ENCODE measurements around the gene LBHD1. TPM values are rescaled to one million over a fixed set of nuclear protein-coding genes. Genes with fewer than 3 reads are reported as not detected.
A peak's percentile ranks its signal among the peaks of the same experiment; 100 is the strongest.
"Not testable (repeated sequence)": the region's sequence is repeated elsewhere in the genome, so short reads cannot be mapped to it uniquely, and the experiment has no call there.

LBHD1 gene
- total and polyA plus RNA-seq, 3 experiments from 2014 or later = 7.6 to 22.9 (median 22.6) TPM

DNA sequence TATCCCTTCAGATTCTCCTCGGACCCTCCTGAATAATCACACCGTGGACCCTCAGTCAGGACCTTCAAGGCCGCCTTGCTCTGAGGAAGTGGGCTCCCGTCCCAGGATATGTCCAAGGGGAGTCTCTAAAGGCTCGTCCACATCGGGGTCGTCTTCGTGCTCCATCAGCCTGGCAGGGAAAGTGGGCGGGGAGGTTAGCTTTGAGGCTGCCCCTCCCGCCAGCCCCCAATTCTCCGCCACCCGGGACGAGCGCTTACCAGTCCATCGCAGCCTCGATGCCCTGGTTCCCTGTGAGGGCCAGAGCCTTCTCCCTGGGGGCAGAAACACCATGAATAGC lies 6.3 kb upstream of the LBHD1 start:
- H3K4me1 ChIP-seq (ENCODE audit: insufficient read depth, low read length) = peaks cover 21% of the 10 kb centered on the region
- no peaks in the 10 kb centered on the region for H3K27me3 ChIP-seq (ENCODE audit: insufficient read depth, low read length, poor library complexity, severe bottlenecking)
- peak overlapping the region; percentile 89 to 99 (median 95) for H3K27ac Mint-ChIP-seq
- no peaks in the 10 kb centered on the region for H3K27me3 Mint-ChIP-seq
- H3K4me3 Mint-ChIP-seq = peak overlapping the region; percentile 80 to 96 (median 90)
- no peaks in the 10 kb centered on the region for H3K9me3 Mint-ChIP-seq
- POLR2A ChIA-PET = interaction anchor here (0.8 to 1.2 kb wide), 2 partner anchors 25 to 87 kb away, joined by 3 read pairs; partner anchors contain the start of gene INTS5
- CTCF ChIA-PET = interaction anchor here (1.0 to 1.7 kb wide), 2 partner anchors 24 to 85 kb away, joined by 3 to 4 read pairs; no protein-coding TSS in a partner anchor
- H3K36me3 Mint-ChIP-seq = peaks cover 0 to 43% (median 2%) of the 10 kb centered on the region in 3 donors
- peak overlapping the region; percentile 97 for H3K4me3 ChIP-seq (ENCODE audit: low read length)
- H3K27ac ChIP-seq (ENCODE audit: low read depth, low read length) = peak overlapping the region; percentile 86
- no peak for DNase-seq
- H3K9me3 ChIP-seq (ENCODE audit: low read length) = no peaks in the 10 kb centered on the region
- H3K4me1 Mint-ChIP-seq = peaks cover 26 to 38% (median 38%) of the 10 kb centered on the region in 3 donors
- peaks cover 9% of the 10 kb centered on the region for H3K36me3 ChIP-seq (ENCODE audit: insufficient read depth, low read length)

DNA sequence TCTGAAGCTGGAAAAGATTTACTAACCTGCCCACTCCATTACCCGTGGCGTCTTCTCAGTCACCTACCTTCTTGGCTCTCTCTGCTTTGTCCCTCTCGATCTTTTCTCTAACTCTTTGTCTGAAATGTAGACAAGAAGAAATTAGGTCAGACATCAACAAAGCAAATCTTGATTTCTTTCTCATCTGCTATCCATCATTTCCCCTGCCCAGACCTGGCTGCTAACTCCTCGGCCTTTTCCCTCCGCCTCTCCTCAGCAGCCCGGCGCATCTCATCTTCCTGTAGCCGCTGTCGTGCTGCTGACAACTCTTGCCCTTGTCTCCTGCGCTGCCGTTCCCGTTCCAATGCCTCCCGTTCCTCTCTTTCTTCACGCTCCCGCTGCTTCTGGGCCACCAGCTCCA lies 5.6 kb upstream of the LBHD1 start:
- Histone ChIP-seq H3K9me3 (ENCODE audit: low read length) (no peaks in the 10 kb centered on the region), H3K4me1 (ENCODE audit: insufficient read depth, low read length) (peaks cover 28% of the 10 kb centered on the region), H3K27me3 (ENCODE audit: insufficient read depth, low read length, poor library complexity, severe bottlenecking) (no peaks in the 10 kb centered on the region), H3K27ac (ENCODE audit: low read depth, low read length) (peak overlapping the region; percentile 86), H3K36me3 (ENCODE audit: insufficient read depth, low read length) (peaks cover 9% of the 10 kb centered on the region), H3K4me3 (ENCODE audit: low read length) (peak overlapping the region; percentile 97)
- Mint-ChIP-seq H3K9me3 (no peaks in the 10 kb centered on the region), H3K27ac (peak overlapping the region; percentile 84 to 98 (median 93)), H3K4me3 (peak overlapping the region; percentile 80 to 96 (median 90)), H3K36me3 (peaks cover 0 to 48% (median 2%) of the 10 kb centered on the region in 3 donors), H3K27me3 (no peaks in the 10 kb centered on the region), H3K4me1 (peaks cover 27 to 45% (median 44%) of the 10 kb centered on the region in 3 donors)
- ChIA-PET CTCF (interaction anchor here (0.8 to 4.3 kb wide), 2 partner anchors 13 to 253 kb away, joined by 3 to 17 read pairs; partner anchors contain the start of genes C11orf98 and CSKMT), POLR2A (interaction anchor here (2.1 kb wide), 1 partner anchor 13 kb away, joined by 14 read pairs; the partner anchor contains the start of genes C11orf98 and CSKMT)
- no peak for DNase-seq

- no peak overlapping the region for H3K27ac ChIP-seq (ENCODE audit: low read depth, low read length)
- ChIA-PET POLR2A (interaction anchor here (2.1 kb wide), 1 partner anchor 12 kb away, joined by 14 read pairs; the partner anchor contains the start of genes C11orf98 and CSKMT), CTCF (interaction anchor here (0.8 to 4.3 kb wide), 7 partner anchors 9 to 252 kb away, joined by 3 to 17 read pairs (median 4); partner anchors contain the start of genes B3GAT3, C11orf98, CSKMT and TUT1)
- H3K4me1 ChIP-seq (ENCODE audit: insufficient read depth, low read length) = peaks cover 34% of the 10 kb centered on the region
- Mint-ChIP-seq H3K27me3 (no peaks in the 10 kb centered on the region), H3K36me3 (peaks cover 0 to 50% (median 2%) of the 10 kb centered on the region in 3 donors), H3K4me3 (peak overlapping the region; percentile 79 to 92 (median 90)), H3K27ac (peak overlapping the region in 7 of 8 donors; percentile 89 to 98 (median 93)), H3K9me3 (no peaks in the 10 kb centered on the region), H3K4me1 (peaks cover 31 to 51% (median 49%) of the 10 kb centered on the region in 3 donors)
- H3K36me3 ChIP-seq (ENCODE audit: insufficient read depth, low read length) = peaks cover 9% of the 10 kb centered on the region
- DNase-seq = no peak
- H3K9me3 ChIP-seq (ENCODE audit: low read length) = no peaks in the 10 kb centered on the region
- no peak overlapping the region for H3K4me3 ChIP-seq (ENCODE audit: low read length)
- no peaks in the 10 kb centered on the region for H3K27me3 ChIP-seq (ENCODE audit: insufficient read depth, low read length, poor library complexity, severe bottlenecking)
Measured at GRCh38 chr11:62677156-62677555, 5.1 kb upstream of the LBHD1 start.

DNA sequence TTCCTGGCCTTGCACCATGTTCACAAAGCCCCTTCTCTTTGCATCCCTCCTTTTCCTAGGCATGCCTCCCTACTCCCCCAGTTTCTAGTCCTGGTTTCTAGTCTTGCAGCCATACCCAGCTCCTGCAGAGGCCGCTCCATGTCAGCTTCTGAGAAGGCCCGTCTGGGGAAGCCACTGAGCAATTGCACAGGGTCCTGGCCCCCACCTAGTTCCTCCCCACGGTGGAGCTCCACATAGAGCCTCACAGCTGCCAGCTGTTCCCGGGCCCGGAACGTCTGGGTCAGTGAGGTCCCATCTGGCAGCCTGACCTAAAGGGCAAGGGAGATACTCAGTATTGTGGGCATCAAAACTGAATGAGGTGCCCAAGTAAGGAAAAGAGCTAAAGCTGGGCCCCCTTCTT lies 4.6 kb upstream of the LBHD1 start:
- Histone ChIP-seq H3K36me3 (ENCODE audit: insufficient read depth, low read length) (peaks cover 9% of the 10 kb centered on the region), H3K4me3 (ENCODE audit: low read length) (no peak overlapping the region), H3K27me3 (ENCODE audit: insufficient read depth, low read length, poor library complexity, severe bottlenecking) (no peaks in the 10 kb centered on the region), H3K27ac (ENCODE audit: low read depth, low read length) (no peak overlapping the region), H3K4me1 (ENCODE audit: insufficient read depth, low read length) (peaks cover 34% of the 10 kb centered on the region), H3K9me3 (ENCODE audit: low read length) (no peaks in the 10 kb centered on the region)
- Mint-ChIP-seq H3K36me3 (peaks cover 0 to 55% (median 2%) of the 10 kb centered on the region in 3 donors), H3K9me3 (no peaks in the 10 kb centered on the region), H3K4me3 (peak overlapping the region in 6 of 7 donors; percentile 79 to 92 (median 88)), H3K4me1 (peaks cover 32 to 54% (median 53%) of the 10 kb centered on the region in 3 donors), H3K27me3 (no peaks in the 10 kb centered on the region), H3K27ac (peak overlapping the region in 6 of 8 donors; percentile 89 to 98 (median 95))
- CTCF ChIA-PET = interaction anchor here (0.8 to 4.3 kb wide), 7 partner anchors 9 to 252 kb away, joined by 3 to 17 read pairs (median 4); partner anchors contain the start of genes B3GAT3, C11orf98, CSKMT and TUT1
- POLR2A ChIA-PET = interaction anchor here (2.1 kb wide), 1 partner anchor 12 kb away, joined by 14 read pairs; the partner anchor contains the start of genes C11orf98 and CSKMT
- no peak for DNase-seq

GRCh38 chr11:62675415-62675814 lies 3.3 kb upstream of the LBHD1 start:
- Mint-ChIP-seq H3K4me3 (peak overlapping the region in 3 of 7 donors; percentile 2 to 40 (median 36)), H3K27ac (peak overlapping the region in 3 of 8 donors; percentile 22 to 93 (median 52)), H3K36me3 (peaks cover 0 to 61% (median 2%) of the 10 kb centered on the region in 3 donors), H3K4me1 (peaks cover 40 to 60% (median 59%) of the 10 kb centered on the region in 3 donors)
- H3K27me3 ChIP-seq (ENCODE audit: insufficient read depth, low read length, poor library complexity, severe bottlenecking); H3K27ac ChIP-seq (ENCODE audit: low read depth, low read length); H3K36me3 ChIP-seq (ENCODE audit: insufficient read depth, low read length); H3K9me3 Mint-ChIP-seq; H3K4me3 ChIP-seq (ENCODE audit: low read length); DNase-seq; H3K9me3 ChIP-seq (ENCODE audit: low read length); POLR2A ChIA-PET; H3K27me3 Mint-ChIP-seq: not testable (repeated sequence)
- peaks cover 42% of the 10 kb centered on the region for H3K4me1 ChIP-seq (ENCODE audit: insufficient read depth, low read length)
- CTCF ChIA-PET = interaction anchor here (1.0 to 4.3 kb wide), 5 partner anchors 10 to 84 kb away, joined by 3 to 17 read pairs (median 5); partner anchors contain the start of genes C11orf98, CSKMT, LRRN4CL and TUT1

GRCh38 chr11:62673196-62673525 lies 1.1 kb upstream of the LBHD1 start:
- Histone ChIP-seq H3K4me1 (ENCODE audit: insufficient read depth, low read length) (peaks cover 38% of the 10 kb centered on the region), H3K36me3 (ENCODE audit: insufficient read depth, low read length) (peaks cover 9% of the 10 kb centered on the region), H3K27me3 (ENCODE audit: insufficient read depth, low read length, poor library complexity, severe bottlenecking) (no peaks in the 10 kb centered on the region), H3K4me3 (ENCODE audit: low read length) (no peak overlapping the region), H3K27ac (ENCODE audit: low read depth, low read length) (peak overlapping the region; percentile 38), H3K9me3 (ENCODE audit: low read length) (no peaks in the 10 kb centered on the region)
- Mint-ChIP-seq H3K36me3 (peaks cover 0 to 56% (median 4%) of the 10 kb centered on the region in 3 donors), H3K4me3 (peak overlapping the region; percentile 94 to 100 (median 100)), H3K9me3 (no peaks in the 10 kb centered on the region), H3K4me1 (peaks cover 41 to 62% (median 57%) of the 10 kb centered on the region in 3 donors), H3K27me3 (no peaks in the 10 kb centered on the region), H3K27ac (peak overlapping the region in 7 of 8 donors; percentile 31 to 98 (median 69))
- POLR2A ChIA-PET = interaction anchor here (0.5 to 1.8 kb wide), 4 partner anchors 8 to 1631 kb away, joined by 3 to 10 read pairs (median 6); partner anchors contain the start of genes C11orf98 and CSKMT
- no peak for DNase-seq
- CTCF ChIA-PET = interaction anchor here (1.2 to 2.2 kb wide), 6 partner anchors 16 to 248 kb away, joined by 3 to 7 read pairs (median 4); partner anchors contain the start of genes EML3, LRRN4CL and TUT1

- POLR2A ChIA-PET = interaction anchor here (0.5 to 3.0 kb wide), 17 partner anchors 18 to 210 kb away, joined by 3 to 56 read pairs (median 6); partner anchors contain the start of genes B3GAT3, GNG3, HNRNPUL2 and INTS5
- no peaks in the 10 kb centered on the region for H3K9me3 ChIP-seq (ENCODE audit: low read length)
- H3K4me1 ChIP-seq (ENCODE audit: insufficient read depth, low read length) = peaks cover 41% of the 10 kb centered on the region
Measured at GRCh38 chr11:62671236-62671607, 845 bp downstream of the LBHD1 start.

More at GRCh38 chr11:62671236-62671607, 845 bp downstream of the LBHD1 start:
- peak overlapping the region; percentile 94 to 100 (median 100) for H3K4me3 Mint-ChIP-seq
- CTCF ChIA-PET = interaction anchor here (0.9 to 2.9 kb wide), 15 partner anchors 8 to 247 kb away, joined by 3 to 8 read pairs (median 4); partner anchors contain the start of genes B3GAT3, EEF1G, GANAB and HNRNPUL2
- H3K36me3 Mint-ChIP-seq = peaks cover 0 to 50% (median 4%) of the 10 kb centered on the region in 3 donors
- no peaks in the 10 kb centered on the region for H3K27me3 Mint-ChIP-seq
- H3K4me1 Mint-ChIP-seq = peaks cover 40 to 65% (median 57%) of the 10 kb centered on the region in 3 donors
- Histone ChIP-seq H3K4me3 (ENCODE audit: low read length) (peak overlapping the region; percentile 82), H3K36me3 (ENCODE audit: insufficient read depth, low read length) (peaks cover 13% of the 10 kb centered on the region), H3K27me3 (ENCODE audit: insufficient read depth, low read length, poor library complexity, severe bottlenecking) (no peaks in the 10 kb centered on the region), H3K27ac (ENCODE audit: low read depth, low read length) (peak overlapping the region; percentile 91)
- peak in 2 of 5 donors; percentile 23 to 59 for DNase-seq
- H3K27ac Mint-ChIP-seq = peak overlapping the region; percentile 83 to 98 (median 97)
- H3K9me3 Mint-ChIP-seq = no peaks in the 10 kb centered on the region

Measured in CD8-positive, alpha-beta memory T cell (primary cell).